Measurements from ENCODE around the gene ZNF350. TPM values are rescaled to one million over a fixed set of nuclear protein-coding genes. Genes with fewer than 3 reads are reported as not detected.

Gene ZNF350
- total RNA-seq, 1 experiment from 2014 or later = 2.3 TPM

- H3K4me2 ChIP-seq (ENCODE audit: low read length) = no peak overlapping the region
- no peak overlapping the region for H3K9ac ChIP-seq (ENCODE audit: low read length)
- H2AFZ ChIP-seq (ENCODE audit: low read depth, low read length, poor library complexity, severe bottlenecking) = no peak overlapping the region
- no peaks in the 10 kb centered on the region for H3K36me3 ChIP-seq (ENCODE audit: control insufficient read depth in 1 of 2, insufficient read depth in 2 of 2, low read length in 2 of 2)
- intact Hi-C loops (cut with micrococcal nuclease) = no loop called here
- no peak overlapping the region for H3K4me3 ChIP-seq (replicated peaks in 1 of 2; ENCODE audit: low read depth in 1 of 2, low read length in 2 of 2)
- H3K27me3 ChIP-seq (ENCODE audit: insufficient read depth, low read length) = no peaks in the 10 kb centered on the region
- H4K20me1 ChIP-seq (ENCODE audit: insufficient read depth) = no peaks in the 10 kb centered on the region
- no TSS peak for BruUV-seq (replicated peaks)
- CTCF ChIA-PET = no interaction called here
- POLR2A ChIA-PET = no interaction called here
- peaks cover 12 to 23% of the 10 kb centered on the region in 2 experiments; a peak in 3 of 4 replicates for H3K9me3 ChIP-seq (ENCODE audit: control insufficient read depth in 1 of 2, insufficient read depth in 1 of 2, low read depth in 1 of 2, low read length in 2 of 2)
- no peaks in the 10 kb centered on the region for H3K9me2 ChIP-seq (ENCODE audit: insufficient read depth)
- TF ChIP-seq SP1 (IDR thresholded peaks at IDR 0.05; ENCODE audit: low read depth) (no peak), REST (IDR thresholded peaks at IDR 0.05; ENCODE audit: low read depth) (no peak), CEBPB (IDR thresholded peaks at IDR 0.05; ENCODE audit: low read depth) (no peak), ATF3 (IDR thresholded peaks at IDR 0.05) (no peak), CTCF (IDR thresholded peaks at IDR 0.05 in 2 of 3, conservative IDR thresholded peaks at IDR 0.05 in 1 of 3; ENCODE audit: borderline replicate concordance in 1 of 3, insufficient read depth in 1 of 3, low read depth in 2 of 3, low read length in 2 of 3) (no peak), CBX3 (IDR thresholded peaks at IDR 0.05; ENCODE audit: low read depth) (no peak), JUND (IDR thresholded peaks at IDR 0.05) (no peak), ELF1 (IDR thresholded peaks at IDR 0.05; ENCODE audit: borderline replicate concordance, low read depth) (no peak), POLR2AphosphoS5 (IDR thresholded peaks at IDR 0.05; ENCODE audit: low read depth, low read length) (no peak), EGR1 (IDR thresholded peaks at IDR 0.05; ENCODE audit: low read depth) (no peak), SRF (IDR thresholded peaks at IDR 0.05; ENCODE audit: low read depth) (no peak), TCF7L2 (IDR thresholded peaks at IDR 0.05; ENCODE audit: borderline replicate concordance, extremely low read depth, insufficient read depth, insufficient read length) (no peak), FOSL1 (IDR thresholded peaks at IDR 0.05; ENCODE audit: low read depth) (no peak), EZH2phosphoT487 (IDR thresholded peaks at IDR 0.05; ENCODE audit: borderline replicate concordance) (no peak)
- DNase-seq (ENCODE audit: low read depth, low spot score) (no peak), ATAC-seq (no peak)
- H3K79me2 ChIP-seq (ENCODE audit: insufficient read depth, low read length) = no peaks in the 10 kb centered on the region
- RAD21 ChIA-PET (ENCODE audit: low non-redundant PET in 1 of 2, low total read pairs in 2 of 2, uncharacterized antibody in 2 of 2, unreplicated experiment in 2 of 2) = no interaction called here
- H3K4me1 ChIP-seq (ENCODE audit: control insufficient read depth in 1 of 2, insufficient read depth in 2 of 2, low read length in 2 of 2) = no peaks in the 10 kb centered on the region
- no peak overlapping the region for H3K27ac ChIP-seq (ENCODE audit: low read depth, low read length)
Observed at GRCh38 chr19:51980116-51980736, 6.4 kb downstream of the ZNF350 start.

All from HCT116 (cell line).